Mammary epithelial cell (primary cell): ENCODE data around the gene RTN3.

Experiments
- EZH2 ChIP-seq: IDR thresholded peaks from 2 replicates; pipeline ENCODE4 v1.6.1; 2012; ENCODE audit warnings: low read length, inconsistent platforms, borderline replicate concordance
- TF ChIP-seq, protein P1 (sequence below), 2 donors: IDR thresholded peaks in 1 of 2; conservative IDR thresholded peaks in 1 of 2; 2 replicates each; pipeline ENCODE4 v1.5.1; 2011 to 2012; ENCODE audit warnings: inconsistent platforms in 2 of 2, low read length in 2 of 2, mild to moderate bottlenecking in 2 of 2, control low read depth in 1 of 2, low read depth in 1 of 2; ENCODE audit not compliant: insufficient read depth in 1 of 2; ENCODE audit errors: extremely low read depth in 1 of 2

- TF ChIP-seq, protein P1, sequence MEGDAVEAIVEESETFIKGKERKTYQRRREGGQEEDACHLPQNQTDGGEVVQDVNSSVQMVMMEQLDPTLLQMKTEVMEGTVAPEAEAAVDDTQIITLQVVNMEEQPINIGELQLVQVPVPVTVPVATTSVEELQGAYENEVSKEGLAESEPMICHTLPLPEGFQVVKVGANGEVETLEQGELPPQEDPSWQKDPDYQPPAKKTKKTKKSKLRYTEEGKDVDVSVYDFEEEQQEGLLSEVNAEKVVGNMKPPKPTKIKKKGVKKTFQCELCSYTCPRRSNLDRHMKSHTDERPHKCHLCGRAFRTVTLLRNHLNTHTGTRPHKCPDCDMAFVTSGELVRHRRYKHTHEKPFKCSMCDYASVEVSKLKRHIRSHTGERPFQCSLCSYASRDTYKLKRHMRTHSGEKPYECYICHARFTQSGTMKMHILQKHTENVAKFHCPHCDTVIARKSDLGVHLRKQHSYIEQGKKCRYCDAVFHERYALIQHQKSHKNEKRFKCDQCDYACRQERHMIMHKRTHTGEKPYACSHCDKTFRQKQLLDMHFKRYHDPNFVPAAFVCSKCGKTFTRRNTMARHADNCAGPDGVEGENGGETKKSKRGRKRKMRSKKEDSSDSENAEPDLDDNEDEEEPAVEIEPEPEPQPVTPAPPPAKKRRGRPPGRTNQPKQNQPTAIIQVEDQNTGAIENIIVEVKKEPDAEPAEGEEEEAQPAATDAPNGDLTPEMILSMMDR (conservative IDR thresholded peaks at IDR 0.05 in 1 of 2, IDR thresholded peaks at IDR 0.05 in 1 of 2; ENCODE audit: extremely low read depth in 1 of 2, insufficient read depth in 1 of 2, low read depth in 1 of 2, low read length in 2 of 2) = peak; percentile 34 to 43
- no peak for TF ChIP-seq EZH2
These were observed 42.0 kb upstream of the RTN3 start for GRCh38 chr11:63639199-63639832.
